GM12873 (cell line): Measurements from ENCODE around the gene BTG2.

Experiments used
- CTCF ChIP-seq: IDR thresholded peaks from 2 replicates; pipeline ENCODE4 v1.5.1; 2012; ENCODE audit warnings: low read depth, mild to moderate bottlenecking, moderate library complexity, low read length, control low read depth; ENCODE audit not compliant: insufficient read depth; ENCODE audit errors: missing control alignments

BTG2 gene

GRCh38 chr1:203320591-203321272 lies 15.4 kb downstream of the BTG2 start:
- no peak for TF ChIP-seq CTCF

GRCh38 chr1:203321273-203322052 lies 16.1 kb downstream of the BTG2 start:
- TF ChIP-seq CTCF = no peak

- no peak for TF ChIP-seq CTCF
Measured at GRCh38 chr1:203322500-203323179, 17.3 kb downstream of the BTG2 start.

GRCh38 chr1:203323587-203323986 lies 18.3 kb downstream of the BTG2 start:
- TF ChIP-seq CTCF = no peak

- TF ChIP-seq CTCF = no peak
Measured at GRCh38 chr1:203324105-203325025, 19.0 kb downstream of the BTG2 start.

- no peak for TF ChIP-seq CTCF
Measured at GRCh38 chr1:203325026-203325417, 19.7 kb downstream of the BTG2 start.
